Measurements from ENCODE around the gene APC2. TPM values are rescaled to one million over a fixed set of nuclear protein-coding genes. Genes with fewer than 3 reads are reported as not detected.

APC2 gene
- total RNA-seq, 1 donor from 2014 or later = 116 TPM

DNA sequence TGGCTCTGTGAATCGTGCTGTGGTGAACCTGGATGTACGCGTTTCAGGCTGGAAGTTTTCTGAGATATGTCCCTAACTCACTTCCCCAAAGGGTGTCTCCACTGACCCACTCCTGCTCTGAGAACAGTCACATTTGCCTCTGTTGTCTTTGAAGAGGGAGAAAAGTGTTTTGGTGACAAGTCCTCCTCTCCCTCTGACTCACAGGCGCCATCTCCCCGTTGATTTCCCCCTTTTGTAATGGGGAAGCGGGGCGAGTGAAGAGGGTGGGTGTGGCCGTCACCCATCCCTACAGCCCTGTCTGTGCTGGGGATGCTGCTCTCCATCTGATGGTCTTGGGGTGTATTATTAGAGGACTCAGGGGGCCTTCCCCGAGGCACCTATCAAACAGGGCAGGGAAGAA is 9.6 kb downstream of the APC2 start:
- DNase-seq (ENCODE audit: low spot score in 2 of 2) = no peak
- FAIRE-seq = no peak

DNA sequence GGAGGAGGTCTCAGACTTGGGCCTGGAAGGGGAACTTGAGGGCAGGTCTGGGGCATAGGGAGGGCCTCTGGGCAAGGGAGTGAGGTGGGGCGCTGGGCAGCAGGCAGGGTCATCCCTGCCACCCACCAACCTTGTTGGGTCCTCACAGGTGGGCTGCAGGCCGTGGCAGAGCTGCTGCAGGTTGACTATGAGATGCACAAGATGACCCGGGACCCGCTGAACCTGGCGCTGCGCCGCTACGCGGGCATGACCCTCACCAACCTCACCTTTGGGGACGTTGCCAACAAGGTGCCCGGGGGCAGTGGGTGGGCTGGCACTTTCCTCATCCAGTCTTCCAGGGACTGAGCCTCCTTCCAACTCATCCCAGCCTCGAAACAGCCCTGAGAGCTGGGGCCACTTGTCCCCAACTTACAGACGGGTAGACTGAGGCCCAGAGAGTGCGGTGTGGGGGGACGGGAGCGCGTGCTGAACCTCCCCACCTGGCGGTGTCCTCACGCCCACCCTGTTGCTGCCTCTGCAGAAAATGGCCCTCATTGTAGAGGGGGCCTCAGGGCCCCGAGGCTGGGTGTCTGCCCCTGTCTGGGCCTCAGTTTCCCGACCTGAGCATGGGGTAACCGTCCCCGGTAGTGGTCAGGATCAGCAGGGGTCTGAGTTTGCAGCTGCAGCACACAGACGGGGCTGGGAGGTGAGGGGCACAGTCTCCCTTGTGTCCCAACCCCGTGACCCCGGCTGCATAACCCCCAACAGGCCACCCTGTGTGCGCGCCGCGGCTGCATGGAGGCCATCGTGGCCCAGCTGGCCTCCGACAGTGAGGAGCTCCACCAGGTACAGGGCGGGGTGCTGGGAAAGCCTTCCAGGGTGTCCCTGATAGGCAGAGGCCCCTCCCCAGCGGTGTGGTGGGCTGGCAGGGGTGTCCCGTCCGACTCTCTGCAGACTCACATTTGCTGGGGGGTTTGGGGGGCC is 10.4 kb downstream of the APC2 start:
- no peak for FAIRE-seq
- no peak for DNase-seq (ENCODE audit: low spot score in 2 of 2)

DNA sequence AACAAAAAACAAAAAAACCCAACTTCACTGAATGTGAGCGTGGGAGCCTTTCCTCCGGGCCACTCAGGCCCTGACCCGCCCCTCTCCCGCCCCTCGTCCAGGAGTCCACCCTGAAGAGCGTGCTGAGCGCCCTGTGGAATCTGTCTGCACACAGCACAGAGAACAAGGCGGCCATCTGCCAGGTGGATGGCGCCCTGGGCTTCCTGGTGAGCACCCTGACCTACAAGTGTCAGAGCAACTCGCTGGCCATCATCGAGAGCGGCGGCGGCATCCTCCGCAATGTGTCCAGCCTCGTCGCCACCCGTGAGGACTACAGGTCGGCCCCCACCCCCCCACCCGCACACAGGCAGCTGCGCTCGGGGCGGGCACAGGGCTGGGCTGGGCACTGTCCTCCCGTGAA is 11.9 kb downstream of the APC2 start:
- no peak for DNase-seq (ENCODE audit: low spot score in 2 of 2)
- no peak for FAIRE-seq

DNA sequence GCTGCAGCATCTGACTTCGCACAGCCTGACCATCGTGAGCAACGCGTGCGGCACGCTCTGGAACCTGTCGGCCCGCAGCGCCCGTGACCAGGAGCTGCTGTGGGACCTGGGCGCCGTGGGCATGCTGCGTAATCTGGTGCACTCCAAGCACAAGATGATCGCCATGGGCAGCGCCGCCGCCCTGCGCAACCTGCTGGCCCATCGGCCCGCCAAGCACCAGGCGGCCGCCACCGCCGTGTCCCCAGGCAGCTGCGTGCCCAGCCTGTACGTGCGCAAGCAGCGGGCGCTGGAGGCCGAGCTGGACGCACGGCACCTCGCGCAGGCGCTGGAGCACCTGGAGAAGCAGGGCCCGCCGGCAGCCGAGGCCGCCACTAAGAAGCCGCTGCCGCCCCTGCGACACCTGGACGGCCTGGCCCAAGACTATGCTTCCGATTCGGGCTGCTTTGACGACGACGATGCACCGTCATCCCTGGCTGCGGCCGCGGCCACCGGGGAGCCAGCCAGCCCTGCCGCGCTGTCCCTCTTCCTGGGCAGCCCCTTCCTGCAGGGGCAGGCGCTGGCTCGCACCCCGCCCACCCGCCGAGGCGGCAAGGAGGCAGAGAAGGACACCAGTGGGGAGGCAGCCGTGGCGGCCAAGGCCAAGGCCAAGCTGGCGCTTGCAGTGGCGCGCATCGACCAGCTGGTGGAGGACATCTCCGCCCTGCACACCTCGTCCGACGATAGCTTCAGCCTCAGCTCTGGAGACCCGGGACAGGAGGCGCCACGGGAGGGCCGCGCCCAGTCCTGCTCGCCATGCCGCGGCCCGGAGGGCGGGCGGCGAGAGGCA is 15.5 kb downstream of the APC2 start:
- no peak for FAIRE-seq
- peak in 1 of 2 donors; percentile 58 for DNase-seq (ENCODE audit: low spot score in 2 of 2)

DNA sequence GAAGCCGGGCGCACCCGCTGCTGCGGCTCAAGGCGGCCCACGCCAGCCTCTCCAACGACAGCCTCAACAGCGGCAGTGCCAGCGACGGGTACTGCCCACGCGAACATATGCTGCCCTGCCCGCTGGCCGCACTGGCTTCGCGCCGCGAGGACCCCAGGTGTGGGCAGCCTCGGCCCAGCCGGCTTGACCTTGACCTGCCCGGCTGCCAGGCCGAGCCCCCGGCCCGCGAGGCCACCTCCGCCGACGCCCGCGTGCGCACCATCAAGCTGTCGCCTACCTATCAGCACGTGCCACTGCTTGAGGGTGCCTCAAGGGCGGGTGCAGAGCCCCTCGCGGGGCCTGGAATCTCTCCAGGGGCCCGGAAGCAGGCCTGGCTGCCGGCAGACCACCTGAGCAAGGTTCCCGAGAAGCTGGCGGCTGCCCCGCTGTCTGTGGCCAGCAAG is 16.1 kb downstream of the APC2 start:
- FAIRE-seq (no peak), DNase-seq (ENCODE audit: low spot score in 2 of 2) (no peak)

DNA sequence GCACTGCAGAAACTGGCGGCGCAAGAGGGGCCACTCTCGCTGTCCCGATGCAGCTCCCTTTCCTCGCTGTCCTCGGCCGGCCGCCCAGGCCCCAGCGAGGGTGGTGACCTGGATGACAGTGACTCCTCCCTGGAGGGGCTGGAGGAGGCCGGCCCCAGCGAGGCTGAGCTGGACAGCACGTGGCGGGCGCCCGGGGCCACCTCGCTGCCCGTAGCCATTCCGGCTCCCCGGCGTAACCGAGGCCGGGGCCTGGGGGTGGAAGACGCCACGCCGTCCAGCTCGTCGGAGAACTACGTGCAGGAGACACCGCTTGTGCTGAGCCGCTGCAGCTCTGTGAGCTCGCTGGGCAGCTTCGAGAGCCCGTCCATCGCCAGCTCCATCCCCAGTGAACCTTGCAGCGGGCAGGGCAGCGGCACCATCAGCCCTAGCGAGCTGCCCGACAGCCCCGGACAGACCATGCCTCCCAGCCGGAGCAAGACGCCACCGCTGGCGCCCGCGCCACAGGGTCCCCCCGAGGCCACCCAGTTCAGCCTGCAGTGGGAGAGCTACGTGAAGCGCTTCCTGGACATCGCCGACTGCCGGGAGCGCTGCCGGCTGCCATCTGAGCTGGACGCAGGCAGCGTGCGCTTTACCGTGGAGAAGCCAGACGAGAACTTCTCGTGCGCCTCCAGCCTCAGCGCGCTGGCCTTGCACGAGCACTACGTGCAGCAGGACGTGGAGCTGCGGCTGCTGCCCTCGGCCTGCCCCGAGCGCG is 16.7 kb downstream of the APC2 start:
- DNase-seq (ENCODE audit: low spot score in 2 of 2) (no peak), FAIRE-seq (no peak)

DNA sequence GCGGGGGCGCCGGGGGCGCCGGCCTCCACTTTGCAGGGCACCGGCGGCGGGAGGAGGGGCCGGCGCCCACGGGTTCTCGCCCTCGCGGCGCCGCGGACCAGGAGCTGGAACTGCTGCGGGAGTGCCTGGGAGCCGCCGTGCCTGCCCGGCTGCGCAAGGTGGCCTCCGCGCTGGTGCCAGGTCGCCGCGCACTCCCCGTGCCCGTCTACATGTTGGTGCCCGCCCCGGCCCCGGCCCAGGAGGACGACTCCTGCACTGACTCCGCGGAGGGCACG is 17.2 kb downstream of the APC2 start:
- DNase-seq (ENCODE audit: low spot score in 2 of 2) (no peak), FAIRE-seq (no peak)

DNA sequence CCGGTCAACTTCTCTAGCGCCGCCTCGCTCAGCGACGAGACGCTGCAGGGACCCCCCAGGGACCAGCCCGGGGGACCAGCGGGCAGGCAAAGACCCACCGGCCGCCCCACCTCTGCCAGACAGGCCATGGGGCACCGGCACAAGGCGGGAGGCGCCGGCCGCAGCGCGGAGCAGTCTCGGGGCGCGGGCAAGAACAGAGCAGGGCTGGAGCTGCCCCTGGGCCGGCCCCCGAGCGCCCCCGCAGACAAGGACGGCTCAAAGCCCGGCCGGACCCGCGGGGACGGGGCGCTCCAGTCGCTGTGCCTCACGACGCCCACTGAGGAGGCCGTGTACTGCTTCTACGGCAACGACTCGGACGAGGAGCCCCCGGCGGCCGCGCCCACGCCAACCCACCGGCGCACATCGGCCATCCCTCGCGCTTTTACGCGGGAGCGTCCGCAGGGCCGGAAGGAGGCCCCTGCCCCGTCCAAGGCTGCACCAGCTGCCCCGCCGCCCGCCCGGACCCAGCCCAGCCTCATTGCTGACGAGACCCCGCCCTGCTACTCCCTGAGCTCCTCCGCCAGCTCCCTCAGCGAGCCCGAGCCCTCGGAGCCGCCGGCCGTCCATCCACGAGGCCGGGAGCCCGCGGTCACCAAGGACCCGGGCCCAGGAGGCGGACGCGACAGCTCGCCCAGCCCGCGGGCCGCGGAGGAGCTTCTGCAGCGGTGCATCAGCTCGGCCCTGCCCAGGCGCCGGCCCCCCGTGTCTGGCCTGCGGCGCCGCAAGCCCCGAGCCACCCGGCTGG is 17.8 kb downstream of the APC2 start:
- no peak for DNase-seq (ENCODE audit: low spot score in 2 of 2)

DNA sequence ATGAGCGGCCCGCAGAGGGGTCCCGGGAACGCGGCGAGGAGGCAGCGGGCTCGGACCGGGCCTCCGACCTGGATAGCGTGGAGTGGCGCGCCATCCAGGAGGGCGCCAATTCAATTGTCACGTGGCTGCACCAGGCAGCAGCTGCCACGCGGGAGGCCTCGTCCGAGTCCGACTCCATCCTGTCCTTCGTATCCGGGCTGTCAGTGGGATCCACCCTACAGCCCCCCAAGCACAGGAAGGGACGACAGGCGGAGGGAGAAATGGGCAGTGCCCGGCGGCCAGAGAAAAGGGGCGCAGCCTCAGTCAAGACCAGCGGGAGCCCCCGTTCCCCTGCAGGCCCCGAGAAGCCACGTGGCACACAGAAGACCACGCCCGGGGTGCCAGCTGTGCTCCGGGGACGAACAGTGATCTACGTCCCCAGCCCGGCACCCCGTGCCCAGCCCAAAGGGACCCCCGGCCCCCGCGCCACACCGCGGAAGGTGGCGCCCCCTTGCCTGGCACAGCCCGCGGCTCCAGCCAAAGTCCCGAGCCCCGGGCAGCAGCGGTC is 18.4 kb downstream of the APC2 start:
- no peak for FAIRE-seq

More for the DNA sequence above, 17.8 kb downstream of the APC2 start:
- FAIRE-seq = no peak

DNA sequence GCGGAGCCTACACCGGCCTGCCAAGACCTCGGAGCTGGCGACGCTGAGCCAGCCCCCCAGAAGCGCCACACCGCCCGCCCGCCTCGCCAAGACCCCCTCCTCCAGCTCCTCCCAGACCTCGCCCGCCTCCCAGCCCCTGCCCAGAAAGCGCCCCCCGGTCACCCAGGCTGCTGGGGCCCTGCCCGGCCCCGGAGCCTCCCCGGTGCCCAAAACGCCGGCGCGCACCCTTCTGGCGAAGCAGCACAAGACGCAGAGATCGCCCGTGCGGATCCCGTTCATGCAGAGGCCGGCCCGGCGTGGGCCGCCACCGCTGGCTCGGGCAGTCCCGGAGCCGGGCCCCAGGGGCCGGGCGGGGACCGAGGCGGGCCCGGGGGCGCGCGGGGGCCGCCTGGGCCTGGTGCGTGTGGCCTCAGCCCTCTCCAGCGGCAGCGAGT is 18.9 kb downstream of the APC2 start:
- no peak for FAIRE-seq

More for the DNA sequence above, 18.4 kb downstream of the APC2 start:
- DNase-seq (ENCODE audit: low spot score in 2 of 2) = no peak

DNA sequence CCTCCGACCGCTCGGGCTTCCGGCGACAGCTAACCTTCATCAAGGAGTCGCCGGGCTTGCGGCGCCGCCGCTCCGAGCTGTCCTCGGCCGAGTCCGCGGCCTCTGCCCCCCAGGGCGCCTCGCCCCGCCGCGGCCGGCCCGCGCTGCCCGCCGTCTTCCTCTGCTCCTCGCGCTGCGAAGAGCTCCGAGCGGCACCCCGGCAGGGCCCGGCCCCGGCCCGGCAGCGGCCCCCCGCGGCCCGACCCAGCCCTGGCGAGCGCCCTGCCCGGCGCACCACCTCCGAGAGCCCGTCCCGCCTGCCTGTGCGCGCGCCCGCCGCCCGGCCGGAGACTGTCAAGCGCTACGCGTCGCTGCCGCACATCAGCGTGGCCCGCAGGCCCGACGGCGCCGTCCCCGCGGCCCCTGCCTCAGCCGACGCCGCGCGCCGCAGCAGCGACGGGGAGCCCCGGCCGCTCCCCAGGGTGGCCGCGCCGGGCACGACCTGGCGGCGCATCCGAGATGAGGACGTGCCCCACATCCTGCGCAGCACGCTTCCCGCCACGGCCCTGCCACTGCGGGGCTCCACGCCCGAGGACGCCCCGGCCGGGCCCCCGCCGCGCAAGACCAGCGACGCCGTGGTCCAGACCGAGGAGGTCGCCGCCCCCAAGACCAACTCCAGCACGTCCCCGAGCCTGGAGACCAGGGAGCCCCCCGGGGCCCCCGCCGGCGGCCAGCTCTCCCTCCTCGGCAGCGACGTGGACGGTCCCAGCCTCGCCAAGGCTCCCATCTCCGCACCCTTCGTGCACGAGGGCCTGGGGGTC is 19.5 kb downstream of the APC2 start:
- DNase-seq (ENCODE audit: low spot score in 2 of 2) = no peak
- FAIRE-seq = no peak

More for the DNA sequence above, 18.9 kb downstream of the APC2 start:
- DNase-seq (ENCODE audit: low spot score in 2 of 2) = no peak

DNA sequence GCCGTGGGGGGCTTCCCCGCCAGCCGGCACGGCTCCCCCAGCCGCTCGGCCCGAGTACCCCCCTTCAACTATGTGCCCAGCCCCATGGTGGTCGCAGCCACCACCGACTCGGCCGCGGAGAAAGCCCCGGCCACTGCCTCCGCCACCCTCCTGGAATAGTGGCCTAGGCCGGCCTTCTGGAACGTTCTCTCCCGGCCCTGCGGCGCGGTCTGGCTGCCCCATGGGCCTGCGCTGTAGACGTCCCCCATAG is 20.1 kb downstream of the APC2 start:
- DNase-seq (ENCODE audit: low spot score in 2 of 2) (no peak), FAIRE-seq (no peak)

DNA sequence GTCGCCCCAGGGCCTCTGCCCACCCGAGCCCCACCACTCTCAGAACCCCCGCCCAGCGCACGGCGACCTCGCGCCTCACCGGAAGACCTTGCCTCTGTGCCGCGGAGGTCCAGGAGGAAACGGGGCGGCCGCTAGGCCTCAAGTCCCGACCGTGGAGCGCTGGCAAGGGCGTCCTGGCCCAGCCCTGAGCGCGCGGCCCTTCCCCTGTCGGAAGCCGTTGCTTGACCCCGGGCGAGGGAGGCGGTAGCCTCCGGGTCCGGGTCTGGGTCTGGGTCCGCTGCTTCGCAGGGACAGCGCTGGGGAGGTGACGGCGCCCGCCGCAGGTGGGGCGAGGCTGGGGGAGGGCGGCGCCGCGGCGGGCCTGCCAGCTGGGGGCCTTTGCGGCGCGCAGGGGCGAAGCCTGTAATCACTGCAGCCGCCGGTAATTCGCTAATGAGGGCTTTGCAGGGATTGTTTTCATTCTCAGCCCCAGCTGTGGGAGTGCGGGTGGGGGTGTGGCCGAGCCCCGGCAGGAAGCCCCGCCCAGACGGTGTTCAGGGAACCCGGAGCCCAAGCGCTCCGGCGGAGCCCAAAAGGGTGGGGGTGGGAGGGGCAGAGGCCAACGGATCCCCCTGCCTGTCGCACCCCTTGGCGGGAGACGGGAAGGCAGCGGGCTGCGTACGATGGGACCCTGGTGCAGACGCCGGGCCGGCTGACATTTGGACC is 20.5 kb downstream of the APC2 start:
- FAIRE-seq = no peak
- DNase-seq (ENCODE audit: low spot score in 2 of 2) = peak in 1 of 2 donors; percentile 74

DNA sequence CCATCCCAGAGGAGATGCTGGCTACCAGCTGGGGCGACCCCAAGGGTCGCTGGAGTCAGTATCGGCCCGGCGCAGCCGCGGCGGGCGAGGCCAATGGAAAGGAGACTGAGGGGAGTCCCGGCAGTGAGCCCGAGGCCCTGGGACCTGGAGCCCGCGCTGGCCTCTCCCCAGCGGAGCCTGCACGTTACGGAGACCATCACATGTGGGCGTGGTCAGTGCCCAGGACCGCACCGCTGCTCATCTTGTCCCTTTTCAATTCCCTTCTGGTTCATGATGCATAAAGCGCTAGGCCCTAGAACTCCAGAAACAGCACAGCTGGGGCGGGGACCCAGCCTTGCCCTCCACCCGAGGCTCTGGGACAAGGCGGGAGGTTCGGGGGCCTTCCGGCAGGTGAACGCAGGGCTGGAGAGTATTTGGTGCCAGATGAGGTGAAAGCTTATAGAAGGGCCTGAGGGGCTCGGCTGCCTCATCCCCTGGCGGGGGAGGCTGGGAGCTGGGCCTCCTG is 21.1 kb downstream of the APC2 start:
- FAIRE-seq (no peak), DNase-seq (ENCODE audit: low spot score in 2 of 2) (no peak)

DNA sequence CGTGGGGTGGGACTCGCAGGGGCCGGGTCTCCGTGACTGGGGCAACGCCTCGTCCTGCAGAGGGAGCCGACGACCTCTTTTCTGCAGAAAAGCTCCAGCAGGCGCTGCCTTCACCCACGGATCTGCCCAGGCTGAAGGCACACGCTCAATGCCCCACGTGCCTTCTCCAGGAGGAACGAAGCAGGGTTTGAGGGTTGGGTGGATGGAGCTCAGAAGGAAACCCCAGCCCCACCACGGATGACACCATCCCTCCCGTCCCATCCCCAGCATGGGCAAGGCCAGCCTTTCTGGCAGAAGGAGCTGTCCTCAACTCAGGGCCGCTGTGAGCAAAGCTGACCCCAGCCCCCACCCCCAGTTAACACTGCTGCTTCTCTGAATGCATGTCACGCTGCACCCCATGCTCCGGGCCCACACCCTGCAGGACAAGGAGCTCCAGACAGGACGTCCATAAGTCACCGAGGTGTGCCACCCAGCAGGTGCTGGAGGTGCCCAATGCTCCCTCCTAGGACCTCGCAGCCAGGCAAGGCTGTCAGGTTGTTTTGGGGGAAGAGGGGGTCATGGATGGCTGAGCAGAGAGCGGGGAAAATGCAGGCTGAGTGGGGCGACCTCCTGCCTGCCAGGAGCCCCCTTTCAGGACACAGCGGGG is 21.7 kb downstream of the APC2 start:
- no peak for FAIRE-seq
- peak in 1 of 2 donors; percentile 70 for DNase-seq (ENCODE audit: low spot score in 2 of 2)

DNA sequence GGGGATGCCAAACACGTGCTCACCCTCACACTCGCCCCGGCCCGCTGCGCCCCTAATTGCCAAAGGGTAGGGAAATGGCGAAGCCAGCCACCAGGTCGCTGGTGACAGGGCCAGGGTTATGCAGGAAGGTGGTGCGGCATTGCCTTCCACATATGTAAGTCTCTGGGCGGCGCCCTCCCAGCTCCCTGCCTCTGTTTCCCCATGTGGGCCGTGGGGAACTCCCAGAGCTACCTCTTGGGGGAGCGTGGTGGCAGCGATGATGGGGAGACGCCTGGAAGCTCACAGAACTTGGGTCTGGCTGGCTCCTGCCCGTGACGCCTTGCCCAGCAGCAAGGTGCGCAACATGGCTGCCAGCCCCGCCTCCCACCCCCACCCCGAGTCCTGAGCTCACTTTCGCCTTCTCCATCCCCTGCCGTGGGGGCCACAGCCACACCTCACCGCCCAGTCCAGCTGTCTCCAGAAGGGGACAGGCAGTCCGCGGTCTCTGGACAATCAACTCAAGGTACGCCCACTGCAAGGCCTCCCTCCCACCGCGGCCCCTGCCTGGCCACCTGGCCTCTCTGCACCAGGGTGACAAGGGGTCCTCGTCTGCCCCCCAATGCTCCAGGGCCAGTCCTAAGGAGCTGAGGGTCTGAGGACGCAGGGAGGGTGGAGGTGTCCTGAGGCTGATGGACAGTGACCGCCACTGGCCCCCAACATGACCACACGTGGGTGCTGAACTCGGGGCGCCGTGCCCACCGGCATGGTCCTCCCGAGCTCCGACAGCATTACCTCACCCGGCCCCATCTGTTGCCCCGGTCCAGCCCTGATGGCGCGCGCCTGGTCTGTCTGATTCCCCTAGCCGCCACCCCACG is 22.5 kb downstream of the APC2 start:
- FAIRE-seq (no peak), DNase-seq (ENCODE audit: low spot score in 2 of 2) (peak in 1 of 2 donors; percentile 44)
